WTC11 (cell line): ENCODE data around the gene TBC1D4. TPM values are rescaled to one million over a fixed set of nuclear protein-coding genes. Genes with fewer than 3 reads are reported as not detected.

ENCODE experiments used
- ATAC-seq: fragments of 200-7000 bp; cut with Tn5 transposase; 2 replicates; pipeline ENCODE4 v1.10.0; 2021; ENCODE audit warnings: mild to moderate bottlenecking, moderate library complexity
- CTCF ChIA-PET: fragments of 300-600 bp; sonication (Branson Sonifier 250); formaldehyde crosslinking; loops from one replicate; lab custom pipeline; 2021; ENCODE audit warnings: antibody characterized with exemption; lab: Charles Lee
- POLR2A ChIA-PET: fragments of 350-600 bp; sonication (Branson Sonifier 250); formaldehyde crosslinking; loops from one replicate; lab custom pipeline; 2021; ENCODE audit warnings: antibody characterized with exemption; lab: Charles Lee
- DNase-seq: peaks from one replicate; pipeline ENCODE4 v3.0.0; 2021; ENCODE audit warnings: low spot score
- H3K27ac Mint-ChIP-seq: 2 replicates; pipeline ENCODE4 v1.8.0; 2021; ENCODE audit warnings: mixed read lengths
- H3K27me3 Mint-ChIP-seq: 2 replicates; pipeline ENCODE4 v1.8.0; 2021; ENCODE audit warnings: low read depth, mild to moderate bottlenecking, moderate library complexity, mixed read lengths
- H3K36me3 Mint-ChIP-seq: 2 replicates; pipeline ENCODE4 v1.8.0; 2021; ENCODE audit warnings: mixed read lengths
- H3K4me1 Mint-ChIP-seq: 2 replicates; pipeline ENCODE4 v1.8.0; 2022; ENCODE audit warnings: mixed read lengths
- H3K4me3 Mint-ChIP-seq: 2 replicates; pipeline ENCODE4 v1.8.0; 2021; ENCODE audit warnings: mild to moderate bottlenecking, moderate library complexity, mixed read lengths
- H3K9me3 Mint-ChIP-seq: 2 replicates; pipeline ENCODE4 v1.8.0; 2021; ENCODE audit warnings: mixed read lengths
- EMX1 ChIP-seq: fragments of 250-450 bp; sonication (Bioruptor Pico); IDR thresholded peaks from 2 replicates; pipeline ENCODE4 v1.8.0; 2021; ENCODE audit warnings: mild to moderate bottlenecking
- ESRRA ChIP-seq: sonication (generic); formaldehyde crosslinking; IDR thresholded peaks from 2 replicates; pipeline ENCODE4 v1.8.1; 2022; ENCODE audit warnings: mild to moderate bottlenecking, missing genetic modification reagents, borderline replicate concordance
- ETV6 ChIP-seq: sonication (generic); formaldehyde crosslinking; IDR thresholded peaks from 2 replicates; pipeline ENCODE4 v1.8.1; 2022; ENCODE audit warnings: mild to moderate bottlenecking, missing genetic modification reagents
- GRHL2 ChIP-seq: fragments of 250-450 bp; sonication (Bioruptor Pico); IDR thresholded peaks from 2 replicates; pipeline ENCODE4 v1.8.0; 2022; ENCODE audit warnings: mild to moderate bottlenecking, moderate library complexity; ENCODE audit not compliant: insufficient replicate concordance, severe bottlenecking
- JAZF1 ChIP-seq: fragments of 250-450 bp; sonication (Bioruptor Pico); IDR thresholded peaks from 2 replicates; pipeline ENCODE4 v1.9.0; 2021; ENCODE audit warnings: moderate library complexity, mild to moderate bottlenecking, inconsistent platforms
- KAT7 ChIP-seq: sonication (generic); formaldehyde crosslinking; IDR thresholded peaks from 2 replicates; pipeline ENCODE4 v1.8.1; 2023; ENCODE audit warnings: missing genetic modification reagents, mild to moderate bottlenecking, borderline replicate concordance
- MYBL2 ChIP-seq: sonication (generic); formaldehyde crosslinking; IDR thresholded peaks from 2 replicates; pipeline ENCODE4 v1.8.1; 2023; ENCODE audit warnings: mild to moderate bottlenecking, moderate library complexity, missing genetic modification reagents
- NR1H2 ChIP-seq: sonication (generic); formaldehyde crosslinking; IDR thresholded peaks from 2 replicates; pipeline ENCODE4 v1.9.0; 2021; ENCODE audit warnings: mild to moderate bottlenecking, moderate library complexity, missing genetic modification reagents
- NR2C2 ChIP-seq: sonication (generic); formaldehyde crosslinking; IDR thresholded peaks from 2 replicates; pipeline ENCODE4 v1.8.0; 2022; ENCODE audit warnings: mild to moderate bottlenecking, missing genetic modification reagents
- SOX15 ChIP-seq: fragments of 250-450 bp; sonication (Bioruptor Pico); IDR thresholded peaks from 2 replicates; pipeline ENCODE4 v1.9.0; 2021; ENCODE audit warnings: mild to moderate bottlenecking
- TP53 ChIP-seq: sonication (generic); formaldehyde crosslinking; IDR thresholded peaks from 2 replicates; pipeline ENCODE4 v1.8.1; 2023; ENCODE audit warnings: mild to moderate bottlenecking, missing genetic modification reagents
- ZNF317 ChIP-seq: sonication (generic); formaldehyde crosslinking; IDR thresholded peaks from 2 replicates; pipeline ENCODE4 v1.8.1; 2023; ENCODE audit warnings: low read depth, mild to moderate bottlenecking, moderate library complexity, missing genetic modification reagents, borderline replicate concordance
- ZNF416 ChIP-seq: fragments of 250-450 bp; sonication (Bioruptor Pico); IDR thresholded peaks from 2 replicates; pipeline ENCODE4 v1.9.0; 2021; ENCODE audit warnings: mild to moderate bottlenecking, inconsistent platforms
- total RNA-seq: library from RNA; stranded (reverse); gene quantifications from 3 replicates; pipeline ENCODE4 v1.2.3, GENCODE V29; 2021
- TF ChIP-seq, protein P1 (sequence below): sonication (generic); formaldehyde crosslinking; IDR thresholded peaks from 2 replicates; pipeline ENCODE4 v1.8.0; 2023; ENCODE audit warnings: missing genetic modification reagents
- TF ChIP-seq, protein P2 (sequence below): sonication (generic); formaldehyde crosslinking; IDR thresholded peaks from 2 replicates; pipeline ENCODE4 v1.8.1; 2022; ENCODE audit warnings: low read depth, mild to moderate bottlenecking, moderate library complexity, missing genetic modification reagents, borderline replicate concordance
- TF ChIP-seq, protein P3 (sequence below): sonication (generic); formaldehyde crosslinking; IDR thresholded peaks from 2 replicates; pipeline ENCODE4 v1.8.0; 2023; ENCODE audit warnings: missing genetic modification reagents, mild to moderate bottlenecking, borderline replicate concordance
- TF ChIP-seq, protein P4 (sequence below): fragments of 250-450 bp; sonication (Bioruptor Pico); IDR thresholded peaks from 2 replicates; pipeline ENCODE4 v1.8.0; 2021; ENCODE audit warnings: mild to moderate bottlenecking
- TF ChIP-seq, protein P5 (sequence below): sonication (generic); formaldehyde crosslinking; IDR thresholded peaks from 2 replicates; pipeline ENCODE4 v1.8.0; 2022; ENCODE audit warnings: mild to moderate bottlenecking, missing genetic modification reagents
- TF ChIP-seq, protein P6 (sequence below): sonication (generic); formaldehyde crosslinking; IDR thresholded peaks from 2 replicates; pipeline ENCODE4 v1.8.0; 2022; ENCODE audit warnings: mild to moderate bottlenecking, missing genetic modification reagents

TBC1D4 gene
- total RNA-seq, 1 experiment from 2014 or later: 37.1 TPM

DNA sequence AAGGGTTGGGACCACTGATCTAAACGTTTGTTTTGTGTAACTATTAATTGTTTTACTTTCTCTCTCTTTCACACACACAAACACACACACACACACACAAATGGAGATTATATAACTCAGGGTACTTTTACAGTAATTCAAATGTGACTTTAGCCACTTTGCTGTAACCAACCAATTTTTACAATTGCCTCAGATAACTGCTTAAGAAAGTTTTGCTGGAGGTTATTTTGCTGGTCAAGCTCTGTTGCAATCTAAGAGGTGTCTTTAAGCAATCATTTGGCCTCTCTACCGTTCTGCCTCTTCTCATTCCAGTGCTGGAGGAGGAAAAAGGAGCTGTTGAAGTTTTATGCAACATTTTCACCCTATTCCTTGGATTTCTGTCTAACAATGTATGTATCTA lies 63.0 kb downstream of the TBC1D4 start:
- CTCF ChIA-PET: interaction anchor here (1.1 kb wide), 1 partner anchor 63 kb away, joined by 3 read pairs; the partner anchor contains the start of gene TBC1D4
- Mint-ChIP-seq H3K27me3 (no peaks in the 10 kb centered on the region), H3K9me3 (no peaks in the 10 kb centered on the region), H3K4me1 (peaks cover 28% of the 10 kb centered on the region), H3K4me3 (no peak overlapping the region), H3K27ac (peak overlapping the region; percentile 80), H3K36me3 (no peaks in the 10 kb centered on the region)
- ATAC-seq (no peak), DNase-seq (no peak)
- POLR2A ChIA-PET: interaction anchor here (1.0 kb wide), 1 partner anchor 13 kb away, joined by 3 read pairs; no protein-coding TSS in a partner anchor
- TF ChIP-seq, protein P1, sequence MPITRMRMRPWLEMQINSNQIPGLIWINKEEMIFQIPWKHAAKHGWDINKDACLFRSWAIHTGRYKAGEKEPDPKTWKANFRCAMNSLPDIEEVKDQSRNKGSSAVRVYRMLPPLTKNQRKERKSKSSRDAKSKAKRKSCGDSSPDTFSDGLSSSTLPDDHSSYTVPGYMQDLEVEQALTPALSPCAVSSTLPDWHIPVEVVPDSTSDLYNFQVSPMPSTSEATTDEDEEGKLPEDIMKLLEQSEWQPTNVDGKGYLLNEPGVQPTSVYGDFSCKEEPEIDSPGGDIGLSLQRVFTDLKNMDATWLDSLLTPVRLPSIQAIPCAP (CRISPR knock-in tag): no peak
- TF ChIP-seq KAT7 (no peak), ZNF416 (CRISPR knock-in tag) (no peak), ESRRA (CRISPR knock-in tag) (no peak), ETV6 (CRISPR knock-in tag) (no peak), NR2C2 (CRISPR knock-in tag) (no peak), MYBL2 (CRISPR knock-in tag) (no peak), GRHL2 (CRISPR knock-in tag) (no peak), SOX15 (CRISPR knock-in tag) (no peak), TP53 (CRISPR knock-in tag) (no peak), ZNF317 (CRISPR knock-in tag) (no peak), EMX1 (CRISPR knock-in tag) (no peak), NR1H2 (CRISPR knock-in tag) (no peak), JAZF1 (CRISPR knock-in tag) (no peak)
- TF ChIP-seq, protein P2, sequence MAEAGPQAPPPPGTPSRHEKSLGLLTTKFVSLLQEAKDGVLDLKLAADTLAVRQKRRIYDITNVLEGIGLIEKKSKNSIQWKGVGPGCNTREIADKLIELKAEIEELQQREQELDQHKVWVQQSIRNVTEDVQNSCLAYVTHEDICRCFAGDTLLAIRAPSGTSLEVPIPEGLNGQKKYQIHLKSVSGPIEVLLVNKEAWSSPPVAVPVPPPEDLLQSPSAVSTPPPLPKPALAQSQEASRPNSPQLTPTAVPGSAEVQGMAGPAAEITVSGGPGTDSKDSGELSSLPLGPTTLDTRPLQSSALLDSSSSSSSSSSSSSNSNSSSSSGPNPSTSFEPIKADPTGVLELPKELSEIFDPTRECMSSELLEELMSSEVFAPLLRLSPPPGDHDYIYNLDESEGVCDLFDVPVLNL (CRISPR knock-in tag): no peak
- TF ChIP-seq, protein P3, sequence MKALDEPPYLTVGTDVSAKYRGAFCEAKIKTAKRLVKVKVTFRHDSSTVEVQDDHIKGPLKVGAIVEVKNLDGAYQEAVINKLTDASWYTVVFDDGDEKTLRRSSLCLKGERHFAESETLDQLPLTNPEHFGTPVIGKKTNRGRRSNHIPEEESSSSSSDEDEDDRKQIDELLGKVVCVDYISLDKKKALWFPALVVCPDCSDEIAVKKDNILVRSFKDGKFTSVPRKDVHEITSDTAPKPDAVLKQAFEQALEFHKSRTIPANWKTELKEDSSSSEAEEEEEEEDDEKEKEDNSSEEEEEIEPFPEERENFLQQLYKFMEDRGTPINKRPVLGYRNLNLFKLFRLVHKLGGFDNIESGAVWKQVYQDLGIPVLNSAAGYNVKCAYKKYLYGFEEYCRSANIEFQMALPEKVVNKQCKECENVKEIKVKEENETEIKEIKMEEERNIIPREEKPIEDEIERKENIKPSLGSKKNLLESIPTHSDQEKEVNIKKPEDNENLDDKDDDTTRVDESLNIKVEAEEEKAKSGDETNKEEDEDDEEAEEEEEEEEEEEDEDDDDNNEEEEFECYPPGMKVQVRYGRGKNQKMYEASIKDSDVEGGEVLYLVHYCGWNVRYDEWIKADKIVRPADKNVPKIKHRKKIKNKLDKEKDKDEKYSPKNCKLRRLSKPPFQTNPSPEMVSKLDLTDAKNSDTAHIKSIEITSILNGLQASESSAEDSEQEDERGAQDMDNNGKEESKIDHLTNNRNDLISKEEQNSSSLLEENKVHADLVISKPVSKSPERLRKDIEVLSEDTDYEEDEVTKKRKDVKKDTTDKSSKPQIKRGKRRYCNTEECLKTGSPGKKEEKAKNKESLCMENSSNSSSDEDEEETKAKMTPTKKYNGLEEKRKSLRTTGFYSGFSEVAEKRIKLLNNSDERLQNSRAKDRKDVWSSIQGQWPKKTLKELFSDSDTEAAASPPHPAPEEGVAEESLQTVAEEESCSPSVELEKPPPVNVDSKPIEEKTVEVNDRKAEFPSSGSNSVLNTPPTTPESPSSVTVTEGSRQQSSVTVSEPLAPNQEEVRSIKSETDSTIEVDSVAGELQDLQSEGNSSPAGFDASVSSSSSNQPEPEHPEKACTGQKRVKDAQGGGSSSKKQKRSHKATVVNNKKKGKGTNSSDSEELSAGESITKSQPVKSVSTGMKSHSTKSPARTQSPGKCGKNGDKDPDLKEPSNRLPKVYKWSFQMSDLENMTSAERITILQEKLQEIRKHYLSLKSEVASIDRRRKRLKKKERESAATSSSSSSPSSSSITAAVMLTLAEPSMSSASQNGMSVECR: no peak
- TF ChIP-seq, protein P4, sequence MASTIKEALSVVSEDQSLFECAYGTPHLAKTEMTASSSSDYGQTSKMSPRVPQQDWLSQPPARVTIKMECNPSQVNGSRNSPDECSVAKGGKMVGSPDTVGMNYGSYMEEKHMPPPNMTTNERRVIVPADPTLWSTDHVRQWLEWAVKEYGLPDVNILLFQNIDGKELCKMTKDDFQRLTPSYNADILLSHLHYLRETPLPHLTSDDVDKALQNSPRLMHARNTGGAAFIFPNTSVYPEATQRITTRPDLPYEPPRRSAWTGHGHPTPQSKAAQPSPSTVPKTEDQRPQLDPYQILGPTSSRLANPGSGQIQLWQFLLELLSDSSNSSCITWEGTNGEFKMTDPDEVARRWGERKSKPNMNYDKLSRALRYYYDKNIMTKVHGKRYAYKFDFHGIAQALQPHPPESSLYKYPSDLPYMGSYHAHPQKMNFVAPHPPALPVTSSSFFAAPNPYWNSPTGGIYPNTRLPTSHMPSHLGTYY (CRISPR knock-in tag): no peak
- TF ChIP-seq, protein P5, sequence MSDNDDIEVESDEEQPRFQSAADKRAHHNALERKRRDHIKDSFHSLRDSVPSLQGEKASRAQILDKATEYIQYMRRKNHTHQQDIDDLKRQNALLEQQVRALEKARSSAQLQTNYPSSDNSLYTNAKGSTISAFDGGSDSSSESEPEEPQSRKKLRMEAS: no peak
- TF ChIP-seq, protein P6, sequence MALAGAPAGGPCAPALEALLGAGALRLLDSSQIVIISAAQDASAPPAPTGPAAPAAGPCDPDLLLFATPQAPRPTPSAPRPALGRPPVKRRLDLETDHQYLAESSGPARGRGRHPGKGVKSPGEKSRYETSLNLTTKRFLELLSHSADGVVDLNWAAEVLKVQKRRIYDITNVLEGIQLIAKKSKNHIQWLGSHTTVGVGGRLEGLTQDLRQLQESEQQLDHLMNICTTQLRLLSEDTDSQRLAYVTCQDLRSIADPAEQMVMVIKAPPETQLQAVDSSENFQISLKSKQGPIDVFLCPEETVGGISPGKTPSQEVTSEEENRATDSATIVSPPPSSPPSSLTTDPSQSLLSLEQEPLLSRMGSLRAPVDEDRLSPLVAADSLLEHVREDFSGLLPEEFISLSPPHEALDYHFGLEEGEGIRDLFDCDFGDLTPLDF (CRISPR knock-in tag): no peak
- TF ChIP-seq, all 79 proteins: peak for 0
